Lower lobe of right lung (tissue), 2 donors: ENCODE data around the gene IYD. TPM values are rescaled to one million over a fixed set of nuclear protein-coding genes. Genes with fewer than 3 reads are reported as not detected.

Experiments used
- ATAC-seq, 2 donors: fragments of 200-7000 bp; cut with Tn5 transposase; one replicate each; pipeline ENCODE4 v1.9.1; 2020 to 2022; ENCODE audit warnings: mild to moderate bottlenecking in 2 of 2, moderate library complexity in 2 of 2
- DNase-seq: peaks from one replicate; pipeline ENCODE4 v3.0.0-alpha.2; 2020
- H3K27ac ChIP-seq: fragments of 200-600 bp; one replicate; pipeline ENCODE4 v1.8.0; 2022
- H3K27me3 ChIP-seq: fragments of 200-600 bp; one replicate; pipeline ENCODE4 v1.8.0; 2022; ENCODE audit warnings: low read depth
- H3K36me3 ChIP-seq: fragments of 200-600 bp; one replicate; pipeline ENCODE4 v1.8.0; 2022; ENCODE audit warnings: mild to moderate bottlenecking
- H3K4me1 ChIP-seq: fragments of 200-600 bp; one replicate; pipeline ENCODE4 v1.8.0; 2022
- H3K4me3 ChIP-seq: fragments of 200-600 bp; one replicate; pipeline ENCODE4 v1.8.0; 2022; ENCODE audit warnings: mild to moderate bottlenecking
- H3K9me3 ChIP-seq: fragments of 200-600 bp; one replicate; pipeline ENCODE4 v1.8.0; 2022
- CTCF ChIP-seq: fragments of 200-600 bp; IDR thresholded peaks from one replicate; pipeline ENCODE4 v1.8.0; 2022; ENCODE audit warnings: antibody characterized with exemption, mild to moderate bottlenecking
- intact Hi-C: fragments of 100-400 bp; cut with DNase I; formaldehyde crosslinking; loops from one replicate; pipeline ENCODE4 v1.11.0; 2022
- total RNA-seq: library from RNA; stranded (reverse); fragmentation: NEBNext Ultra II Directional; extraction: Animal tissue kit (Norgen Biotek cat#: 25700); gene quantifications from one replicate; pipeline ENCODE4 v1.2.1, GENCODE V29; 2021
- donor health status: DM: no; HTN: yes; CAD: no; lungs with severe emphysema.

Gene IYD
- total RNA-seq, 1 donor from 2014 or later: 1.9 TPM

GRCh38 chr6:150352321-150353296 is 16.2 kb upstream of the IYD start:
- Histone ChIP-seq H3K4me1 (no peaks in the 10 kb centered on the region), H3K36me3 (no peaks in the 10 kb centered on the region), H3K27me3 (no peaks in the 10 kb centered on the region), H3K27ac (no peak overlapping the region), H3K4me3 (no peak overlapping the region), H3K9me3 (no peaks in the 10 kb centered on the region)
- intact Hi-C loops: no loop called here
- peak in 1 of 2 donors; percentile 52 for ATAC-seq
- DNase-seq: no peak
- no peak for TF ChIP-seq CTCF

GRCh38 chr6:150353445-150353844 is 15.4 kb upstream of the IYD start:
- no peak for TF ChIP-seq CTCF
- ATAC-seq (no peak), DNase-seq (no peak)
- H3K9me3 ChIP-seq: no peaks in the 10 kb centered on the region
- H3K36me3 ChIP-seq: no peaks in the 10 kb centered on the region
- intact Hi-C loops: no loop called here
- no peaks in the 10 kb centered on the region for H3K27me3 ChIP-seq
- no peak overlapping the region for H3K4me3 ChIP-seq
- no peaks in the 10 kb centered on the region for H3K4me1 ChIP-seq
- no peak overlapping the region for H3K27ac ChIP-seq

- H3K36me3 ChIP-seq: no peaks in the 10 kb centered on the region
- no peak overlapping the region for H3K27ac ChIP-seq
Observed at GRCh38 chr6:150354754-150355571, 13.8 kb upstream of the IYD start.

GRCh38 chr6:150355932-150356331 is 12.9 kb upstream of the IYD start:
- intact Hi-C loops: no loop called here
- H3K4me3 ChIP-seq: no peak overlapping the region
- no peaks in the 10 kb centered on the region for H3K27me3 ChIP-seq
- DNase-seq: no peak
- no peak overlapping the region for H3K27ac ChIP-seq
- TF ChIP-seq CTCF: no peak
- H3K36me3 ChIP-seq: no peaks in the 10 kb centered on the region
- no peaks in the 10 kb centered on the region for H3K9me3 ChIP-seq
- H3K4me1 ChIP-seq: no peaks in the 10 kb centered on the region
- ATAC-seq: no peak

More at GRCh38 chr6:150354754-150355571, 13.8 kb upstream of the IYD start:
- Histone ChIP-seq H3K27me3 (no peaks in the 10 kb centered on the region), H3K4me3 (no peak overlapping the region), H3K9me3 (no peaks in the 10 kb centered on the region), H3K4me1 (no peaks in the 10 kb centered on the region)
- TF ChIP-seq CTCF: no peak
- no peak for ATAC-seq
- intact Hi-C loops: no loop called here
- DNase-seq: no peak

- H3K27me3 ChIP-seq: no peaks in the 10 kb centered on the region
- no peaks in the 10 kb centered on the region for H3K9me3 ChIP-seq
- ATAC-seq (no peak), DNase-seq (no peak)
- intact Hi-C loops: no loop called here
- no peak overlapping the region for H3K4me3 ChIP-seq
- no peaks in the 10 kb centered on the region for H3K4me1 ChIP-seq
- H3K27ac ChIP-seq: no peak overlapping the region
- H3K36me3 ChIP-seq: no peaks in the 10 kb centered on the region
- TF ChIP-seq CTCF: no peak
Observed at GRCh38 chr6:150361876-150362275, 6.9 kb upstream of the IYD start.
